HG03108 (cell line): Measurements from ENCODE around the gene ITK.
A peak's percentile ranks its signal among the peaks of the same experiment; 100 is the strongest.

ENCODE experiments used
- ATAC-seq: cut with Tn5 transposase; IDR thresholded peaks from one replicate; pipeline ENCODE4 v1.9.1; 2021; ENCODE audit warnings: moderate library complexity; ENCODE audit not compliant: unreplicated experiment

The ITK gene

GRCh38 chr5:157180374-157181264 lies at the start of gene ITK:
Gene ITK (plus strand): TSS chr5:157180840. CDS start chr5:157180978, 138 bp downstream.
- ATAC-seq = no peak

- ATAC-seq = no peak
Measured at GRCh38 chr5:157130925-157131324, 49.7 kb upstream of the ITK start.

- no peak for ATAC-seq
Measured at GRCh38 chr5:157132281-157132612, 48.4 kb upstream of the ITK start.

GRCh38 chr5:157137691-157138090 lies 42.9 kb upstream of the ITK start:
- ATAC-seq = no peak

GRCh38 chr5:157142317-157143126 lies 38.1 kb upstream of the ITK start, which contains the start of gene MED7:
Gene MED7 (minus strand): TSS chr5:157142865. CDS start chr5:157139431, 3,434 bp downstream.
- peak; percentile 100 for ATAC-seq

GRCh38 chr5:157143127-157143971 lies 37.3 kb upstream of the ITK start:
- ATAC-seq = peak; percentile 35

- ATAC-seq = peak; percentile 55
Measured at GRCh38 chr5:157148734-157149615, 31.7 kb upstream of the ITK start.

- no peak for ATAC-seq
Measured at GRCh38 chr5:157150995-157151394, 29.6 kb upstream of the ITK start.

- ATAC-seq = no peak
Measured at GRCh38 chr5:157155297-157155696, 25.3 kb upstream of the ITK start.

GRCh38 chr5:157157293-157157891 lies 23.2 kb upstream of the ITK start:
- ATAC-seq = no peak

- no peak for ATAC-seq
Measured at GRCh38 chr5:157159209-157159751, 21.4 kb upstream of the ITK start.

- ATAC-seq = no peak
Measured at GRCh38 chr5:157160001-157160400, 20.6 kb upstream of the ITK start.

GRCh38 chr5:157161996-157162395 lies 18.6 kb upstream of the ITK start:
- ATAC-seq = no peak

- ATAC-seq = no peak
Measured at GRCh38 chr5:157162919-157163510, 17.6 kb upstream of the ITK start.

- ATAC-seq = no peak
Measured at GRCh38 chr5:157164521-157164920, 16.1 kb upstream of the ITK start.

GRCh38 chr5:157165261-157165660 lies 15.4 kb upstream of the ITK start:
- ATAC-seq = no peak

- no peak for ATAC-seq
Measured at GRCh38 chr5:157165668-157166067, 15.0 kb upstream of the ITK start.

GRCh38 chr5:157166214-157167213 lies 14.1 kb upstream of the ITK start, which contains the start of gene GARIN3:
Gene GARIN3 (minus strand): TSS chr5:157166264. CDS start chr5:157166168, 96 bp downstream.
- ATAC-seq = no peak
